GM12878 (cell line): ENCODE measurements around the gene VTCN1. TPM values are rescaled to one million over a fixed set of nuclear protein-coding genes. Genes with fewer than 3 reads are reported as not detected.

Source experiments
- ATAC-seq: fragments of 200-7000 bp; cut with Tn5 transposase; 3 replicates; pipeline ENCODE4 v1.9.1; 2020; ENCODE audit warnings: mild to moderate bottlenecking, moderate library complexity
- BruUV-seq: library from RNA; stranded (reverse); fragments of 400-500 nt; replicated peaks from 2 replicates; lab custom pipeline; 2021; lab: Mats Ljungman, UMichigan
- CTCF ChIA-PET: fragments of 300-600 bp; sonication (Branson Sonifier 250); formaldehyde crosslinking; extraction: SDS; loops from one replicate; lab custom pipeline; 2021; ENCODE audit warnings: inconsistent platforms; lab: Yijun Ruan, JAX
- POLR2A ChIA-PET: fragments of 350-600 bp; formaldehyde crosslinking; extraction: SDS; loops from one replicate; lab custom pipeline; 2021; ENCODE audit warnings: inconsistent platforms; lab: Charles Lee
- RAD21 ChIA-PET: fragments of 300-600 bp; sonication (Branson Sonifier 250); formaldehyde crosslinking; loops from one replicate; lab custom pipeline; 2023; ENCODE audit warnings: antibody characterized with exemption; ENCODE audit not compliant: unreplicated experiment; lab: Charles Lee
- SMC1A ChIA-PET: fragments of 300-600 bp; sonication (Branson Sonifier 250); formaldehyde crosslinking; loops from one replicate; lab custom pipeline; 2023; ENCODE audit not compliant: unreplicated experiment, uncharacterized antibody; lab: Charles Lee
- DNase-seq: peaks from one replicate; pipeline ENCODE4 v3.0.0-alpha.2; 2011; ENCODE audit warnings: low read depth, low spot score
- FAIRE-seq: peaks from 3 replicates; lab custom pipeline; 2011; peaks lifted over from hg19 to GRCh38; lab: Jason Lieb, UNC
- H2AFZ ChIP-seq: 2 replicates; pipeline ENCODE4 v1.6.0; 2011; ENCODE audit warnings: low read depth, low read length, control low read depth; ENCODE audit not compliant: control insufficient read depth
- H3K27ac ChIP-seq: 2 replicates; pipeline ENCODE4 v1.5.1; 2011; ENCODE audit warnings: control low read depth; ENCODE audit not compliant: control insufficient read depth, insufficient read depth
- H3K27me3 ChIP-seq, 2 experiments: replicated peaks in 1 of 2; 2 replicates each; pipeline versions ENCODE4 v1.6.0 to v1.6.1; 2011; ENCODE audit warnings: low read length in 1 of 2; ENCODE audit not compliant: control insufficient read depth in 2 of 2, insufficient read depth in 2 of 2
- H3K36me3 ChIP-seq, 2 experiments: 2 replicates each; pipeline ENCODE4 v1.5.1; 2011; ENCODE audit warnings: low read length in 1 of 2; ENCODE audit not compliant: control insufficient read depth in 2 of 2, insufficient read depth in 2 of 2
- H3K4me1 ChIP-seq: 2 replicates; pipeline ENCODE4 v1.6.1; 2011; ENCODE audit warnings: mild to moderate bottlenecking, low read length, moderate library complexity, mixed read lengths; ENCODE audit not compliant: control insufficient read depth, insufficient read depth
- H3K4me2 ChIP-seq: 2 replicates; pipeline ENCODE4 v1.6.0; 2011; ENCODE audit warnings: control low read depth; ENCODE audit not compliant: control insufficient read depth, insufficient read depth
- H3K4me3 ChIP-seq: fragments of 200-600 bp; sonication (generic); 2 replicates; pipeline ENCODE4 v1.5.1; 2016
- H3K79me2 ChIP-seq: 2 replicates; pipeline ENCODE4 v1.6.0; 2011; ENCODE audit warnings: low read length; ENCODE audit not compliant: control insufficient read depth, insufficient read depth
- H3K9ac ChIP-seq: 2 replicates; pipeline ENCODE4 v1.8.0; 2011; ENCODE audit warnings: low read length, control low read depth, mixed read lengths; ENCODE audit not compliant: control insufficient read depth, insufficient read depth
- H3K9me3 ChIP-seq: replicated peaks from 3 replicates; pipeline ENCODE4 v1.5.1; 2011; ENCODE audit warnings: mild to moderate bottlenecking, low read length; ENCODE audit not compliant: control insufficient read depth, insufficient read depth
- H4K20me1 ChIP-seq: 2 replicates; pipeline ENCODE4 v1.6.0; 2011; ENCODE audit not compliant: control insufficient read depth, insufficient read depth
- DPF2 ChIP-seq: fragments of 450-650 bp; IDR thresholded peaks from 2 replicates; pipeline ENCODE4 v1.6.1; 2017; ENCODE audit warnings: mild to moderate bottlenecking
- EZH2 ChIP-seq: IDR thresholded peaks from 2 replicates; pipeline ENCODE4 v1.6.1; 2012; ENCODE audit warnings: low read depth, mild to moderate bottlenecking, control low read depth, inconsistent platforms, low read length, borderline replicate concordance; ENCODE audit not compliant: control insufficient read depth
- FOXK2 ChIP-seq: fragments of 450-650 bp; IDR thresholded peaks from 2 replicates; pipeline ENCODE4 v1.6.1; 2017; ENCODE audit warnings: mild to moderate bottlenecking, moderate library complexity
- HDAC2 ChIP-seq: fragments of 200-600 bp; sonication (generic); IDR thresholded peaks from 2 replicates; pipeline ENCODE4 v1.6.1; 2017
- NR2C1 ChIP-seq: fragments of 450-650 bp; IDR thresholded peaks from 2 replicates; pipeline ENCODE4 v1.6.1; 2017; ENCODE audit warnings: antibody characterized with exemption, mild to moderate bottlenecking, moderate library complexity
- RCOR1 ChIP-seq: conservative IDR thresholded peaks from 2 replicates; pipeline ENCODE4 v1.6.1; 2012; ENCODE audit warnings: low read depth, low read length, improper control_type of control experiment
- RFX5 ChIP-seq: IDR thresholded peaks from 2 replicates; pipeline ENCODE4 v1.6.1; 2011; ENCODE audit warnings: low read depth, low read length, improper control_type of control experiment
- SMARCA5 ChIP-seq: fragments of 450-650 bp; IDR thresholded peaks from 2 replicates; pipeline ENCODE4 v1.6.1; 2017; ENCODE audit warnings: mild to moderate bottlenecking
- SREBF1 ChIP-seq: IDR thresholded peaks from 2 replicates; pipeline ENCODE4 v1.6.1; 2012; ENCODE audit warnings: mild to moderate bottlenecking, low read length
- STAT3 ChIP-seq: IDR thresholded peaks from 2 replicates; pipeline ENCODE4 v1.6.1; 2011; ENCODE audit warnings: low read depth, low read length, improper control_type of control experiment
- SUPT20H ChIP-seq: IDR thresholded peaks from 2 replicates; pipeline ENCODE4 v1.6.1; 2011; ENCODE audit warnings: low read depth, mild to moderate bottlenecking, low read length, moderate library complexity, borderline replicate concordance; ENCODE audit not compliant: control insufficient read depth
- ZNF217 ChIP-seq: fragments of 450-650 bp; IDR thresholded peaks from 2 replicates; pipeline ENCODE4 v1.6.1; 2017; ENCODE audit warnings: antibody characterized with exemption, mild to moderate bottlenecking
- WGBS: methylation state at CpG from one replicate; pipeline ENCODE4 v1.1.6; 2016; ENCODE audit warnings: low lambda C conversion rate; ENCODE audit not compliant: insufficient replicate concordance, insufficient coverage; ENCODE audit errors: missing lambda C conversion rate; 5-methylcytosine and 5-hydroxymethylcytosine counted together
- in situ Hi-C: fragments of 300-500 bp; cut with MboI; formaldehyde crosslinking; loops from 9 replicates; pipeline ENCODE4 v1.14.3; 2018; ENCODE audit warnings: mixed read lengths
- intact Hi-C: fragments of 100-400 bp; cut with micrococcal nuclease; formaldehyde crosslinking; loops from one replicate; pipeline ENCODE4 v1.14.2; 2022; ENCODE audit not compliant: unreplicated experiment
- polyA plus RNA-seq, 11 experiments: library from polyadenylated mRNA; depleted of rRNA in 4 of 11; unstranded in 6 of 11; stranded (reverse) in 5 of 11; fragments of >200 nt; fragmentation: Nextera tagmentation in 4 of 11; fragmentation: Illumina TruSeq in 1 of 11; extraction: Ambion mirVana in 4 of 11; extraction: Trizol in 1 of 11; gene quantifications; 1 replicate in 1 of 11; 2 replicates in 10 of 11; pipeline versions ENCODE4 v1.2.1 to v1.2.3, GENCODE V29; 2011 to 2016; ENCODE audit warnings: inconsistent platforms in 2 of 11, missing spikeins in 2 of 11, low read depth in 1 of 11
- total RNA-seq, 4 experiments: library from RNA; depleted of rRNA in 3 of 4; stranded (reverse); fragments of >200 nt in 3 of 4; fragmentation: Illumina TruSeq in 1 of 4; extraction: Trizol in 1 of 4; gene quantifications; 2 replicates each; pipeline versions ENCODE4 v1.2.1 to v1.2.3, GENCODE V29; 2013 to 2021
- TF ChIP-seq, protein P1 (sequence below): IDR thresholded peaks from 2 replicates; pipeline ENCODE4 v1.6.1; 2012; ENCODE audit warnings: low read length, inconsistent platforms
- TF ChIP-seq, protein P2 (sequence below): fragments of 450-650 bp; IDR thresholded peaks from 2 replicates; pipeline ENCODE4 v1.6.1; 2017; ENCODE audit warnings: mild to moderate bottlenecking, low read depth, inconsistent platforms; ENCODE audit not compliant: poor library complexity, severe bottlenecking
- TF ChIP-seq, protein P3 (sequence below): IDR thresholded peaks from 2 replicates; pipeline ENCODE4 v1.6.1; 2011; ENCODE audit warnings: mild to moderate bottlenecking, low read depth, low read length, moderate library complexity; ENCODE audit not compliant: insufficient replicate concordance

Gene VTCN1
- total and polyA plus RNA-seq, 10 of the 15 experiments (the other 5 are each of a cell fraction or from before 2014, with no cell fraction given) = not detected

DNA sequence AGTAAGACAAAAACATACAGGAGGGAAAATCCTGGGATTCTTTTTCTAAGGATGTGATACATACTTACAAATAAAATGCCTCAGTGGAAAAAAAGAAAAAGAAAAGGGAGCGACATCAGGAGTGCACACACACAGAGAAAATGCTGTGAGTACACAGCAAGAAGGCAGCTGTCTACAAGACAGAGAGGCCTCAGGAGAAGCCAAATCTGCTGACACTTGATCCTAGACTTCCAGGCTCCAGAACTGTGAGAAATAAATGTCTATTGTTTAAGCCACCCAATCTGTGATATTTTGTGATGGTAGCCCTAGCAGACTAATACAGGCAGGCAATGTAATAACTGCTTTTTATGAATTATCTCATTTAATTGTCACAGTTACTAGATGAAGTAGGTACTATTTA lies 72.2 kb downstream of the VTCN1 start:
- CTCF ChIA-PET = interaction anchor here (2.2 kb wide), 1 partner anchor 9 kb away, joined by 10 read pairs; no protein-coding TSS in a partner anchor
- in situ Hi-C loops (no loop called here), intact Hi-C loops (no loop called here)
- BruUV-seq = no TSS peak
- no peak overlapping the region for H3K4me2 ChIP-seq
- DNase-seq (no peak), ATAC-seq (no peak), FAIRE-seq (no peak)
- H3K79me2 ChIP-seq = no peaks in the 10 kb centered on the region
- H3K4me1 ChIP-seq = no peaks in the 10 kb centered on the region
- POLR2A ChIA-PET = no interaction called here
- no peak overlapping the region for H3K4me3 ChIP-seq
- no peaks in the 10 kb centered on the region for H3K36me3 ChIP-seq
- RAD21 ChIA-PET = no interaction called here
- H4K20me1 ChIP-seq = no peaks in the 10 kb centered on the region
- H3K9ac ChIP-seq = no peak overlapping the region
- 78% methylated on average over 1 of the region's 1 CpG for WGBS
- no peak overlapping the region for H3K27ac ChIP-seq
- SMC1A ChIA-PET = interaction anchor here (1.2 kb wide), 1 partner anchor 10 kb away, joined by 3 read pairs; no protein-coding TSS in a partner anchor
- H2AFZ ChIP-seq = no peak overlapping the region
- TF ChIP-seq, protein P1, sequence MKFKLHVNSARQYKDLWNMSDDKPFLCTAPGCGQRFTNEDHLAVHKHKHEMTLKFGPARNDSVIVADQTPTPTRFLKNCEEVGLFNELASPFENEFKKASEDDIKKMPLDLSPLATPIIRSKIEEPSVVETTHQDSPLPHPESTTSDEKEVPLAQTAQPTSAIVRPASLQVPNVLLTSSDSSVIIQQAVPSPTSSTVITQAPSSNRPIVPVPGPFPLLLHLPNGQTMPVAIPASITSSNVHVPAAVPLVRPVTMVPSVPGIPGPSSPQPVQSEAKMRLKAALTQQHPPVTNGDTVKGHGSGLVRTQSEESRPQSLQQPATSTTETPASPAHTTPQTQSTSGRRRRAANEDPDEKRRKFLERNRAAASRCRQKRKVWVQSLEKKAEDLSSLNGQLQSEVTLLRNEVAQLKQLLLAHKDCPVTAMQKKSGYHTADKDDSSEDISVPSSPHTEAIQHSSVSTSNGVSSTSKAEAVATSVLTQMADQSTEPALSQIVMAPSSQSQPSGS = no peak
- TF ChIP-seq RFX5 (no peak), STAT3 (no peak), SREBF1 (no peak), RCOR1 (no peak), HDAC2 (no peak), FOXK2 (no peak), ZNF217 (no peak), SUPT20H (no peak), EZH2 (no peak), DPF2 (no peak), NR2C1 (no peak), SMARCA5 (no peak)
- TF ChIP-seq, protein P2, sequence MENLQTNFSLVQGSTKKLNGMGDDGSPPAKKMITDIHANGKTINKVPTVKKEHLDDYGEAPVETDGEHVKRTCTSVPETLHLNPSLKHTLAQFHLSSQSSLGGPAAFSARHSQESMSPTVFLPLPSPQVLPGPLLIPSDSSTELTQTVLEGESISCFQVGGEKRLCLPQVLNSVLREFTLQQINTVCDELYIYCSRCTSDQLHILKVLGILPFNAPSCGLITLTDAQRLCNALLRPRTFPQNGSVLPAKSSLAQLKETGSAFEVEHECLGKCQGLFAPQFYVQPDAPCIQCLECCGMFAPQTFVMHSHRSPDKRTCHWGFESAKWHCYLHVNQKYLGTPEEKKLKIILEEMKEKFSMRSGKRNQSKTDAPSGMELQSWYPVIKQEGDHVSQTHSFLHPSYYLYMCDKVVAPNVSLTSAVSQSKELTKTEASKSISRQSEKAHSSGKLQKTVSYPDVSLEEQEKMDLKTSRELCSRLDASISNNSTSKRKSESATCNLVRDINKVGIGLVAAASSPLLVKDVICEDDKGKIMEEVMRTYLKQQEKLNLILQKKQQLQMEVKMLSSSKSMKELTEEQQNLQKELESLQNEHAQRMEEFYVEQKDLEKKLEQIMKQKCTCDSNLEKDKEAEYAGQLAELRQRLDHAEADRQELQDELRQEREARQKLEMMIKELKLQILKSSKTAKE = no peak
- TF ChIP-seq, protein P3, sequence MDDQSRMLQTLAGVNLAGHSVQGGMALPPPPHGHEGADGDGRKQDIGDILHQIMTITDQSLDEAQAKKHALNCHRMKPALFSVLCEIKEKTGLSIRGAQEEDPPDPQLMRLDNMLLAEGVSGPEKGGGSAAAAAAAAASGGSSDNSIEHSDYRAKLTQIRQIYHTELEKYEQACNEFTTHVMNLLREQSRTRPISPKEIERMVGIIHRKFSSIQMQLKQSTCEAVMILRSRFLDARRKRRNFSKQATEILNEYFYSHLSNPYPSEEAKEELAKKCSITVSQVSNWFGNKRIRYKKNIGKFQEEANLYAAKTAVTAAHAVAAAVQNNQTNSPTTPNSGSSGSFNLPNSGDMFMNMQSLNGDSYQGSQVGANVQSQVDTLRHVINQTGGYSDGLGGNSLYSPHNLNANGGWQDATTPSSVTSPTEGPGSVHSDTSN = no peak
- 0 out of 4 replicates have a peak, but pooled peaks cover 0 to 2% of the 10 kb centered on the region in 2 experiments for H3K27me3 ChIP-seq
- no peaks in the 10 kb centered on the region for H3K9me3 ChIP-seq
